Lower lobe of right lung (tissue), 2 donors: Measurements from ENCODE around the gene TSSK2. TPM values are rescaled to one million over a fixed set of nuclear protein-coding genes. Genes with fewer than 3 reads are reported as not detected.

Experiments
- ATAC-seq, 2 donors: fragments of 200-7000 bp; cut with Tn5 transposase; one replicate each; pipeline ENCODE4 v1.9.1; 2020 to 2022; ENCODE audit warnings: mild to moderate bottlenecking in 2 of 2, moderate library complexity in 2 of 2
- DNase-seq: peaks from one replicate; pipeline ENCODE4 v3.0.0-alpha.2; 2020
- H3K27ac ChIP-seq: fragments of 200-600 bp; one replicate; pipeline ENCODE4 v1.8.0; 2022
- H3K27me3 ChIP-seq: fragments of 200-600 bp; one replicate; pipeline ENCODE4 v1.8.0; 2022; ENCODE audit warnings: low read depth
- H3K36me3 ChIP-seq: fragments of 200-600 bp; one replicate; pipeline ENCODE4 v1.8.0; 2022; ENCODE audit warnings: mild to moderate bottlenecking
- H3K4me1 ChIP-seq: fragments of 200-600 bp; one replicate; pipeline ENCODE4 v1.8.0; 2022
- H3K4me3 ChIP-seq: fragments of 200-600 bp; one replicate; pipeline ENCODE4 v1.8.0; 2022; ENCODE audit warnings: mild to moderate bottlenecking
- H3K9me3 ChIP-seq: fragments of 200-600 bp; one replicate; pipeline ENCODE4 v1.8.0; 2022
- CTCF ChIP-seq: fragments of 200-600 bp; IDR thresholded peaks from one replicate; pipeline ENCODE4 v1.8.0; 2022; ENCODE audit warnings: antibody characterized with exemption, mild to moderate bottlenecking
- intact Hi-C: fragments of 100-400 bp; cut with DNase I; formaldehyde crosslinking; loops from one replicate; pipeline ENCODE4 v1.11.0; 2022
- total RNA-seq: library from RNA; stranded (reverse); fragmentation: NEBNext Ultra II Directional; extraction: Animal tissue kit (Norgen Biotek cat#: 25700); gene quantifications from one replicate; pipeline ENCODE4 v1.2.1, GENCODE V29; 2021
- donor health status: DM: no; HTN: yes; CAD: no; lungs with severe emphysema.

The TSSK2 gene
- total RNA-seq, 1 donor from 2014 or later, result not detected

GRCh38 chr22:19178065-19178656, 47.1 kb downstream of the TSSK2 start:
- ATAC-seq, result peak; percentile 6 to 28
- TF ChIP-seq CTCF, result no peak
- peaks cover 34% of the 10 kb centered on the region for H3K4me1 ChIP-seq
- H3K36me3 ChIP-seq, result peaks cover 13% of the 10 kb centered on the region
- H3K27me3 ChIP-seq, result no peaks in the 10 kb centered on the region
- intact Hi-C loops, result no loop called here
- no peaks in the 10 kb centered on the region for H3K9me3 ChIP-seq
- peak overlapping the region; percentile 88 for H3K27ac ChIP-seq
- H3K4me3 ChIP-seq, result peak overlapping the region; percentile 81
- DNase-seq, result peak; percentile 74

- no peak for TF ChIP-seq CTCF
- H3K4me1 ChIP-seq, result peaks cover 28% of the 10 kb centered on the region
- ATAC-seq (peak; percentile 94 to 95), DNase-seq (peak; percentile 94)
- H3K36me3 ChIP-seq, result peaks cover 13% of the 10 kb centered on the region
- H3K27ac ChIP-seq, result peak within 1 kb of the TSS; percentile 88
- intact Hi-C loops, result no loop called here
- peak within 1 kb of the TSS; percentile 81 for H3K4me3 ChIP-seq
- no peaks in the 10 kb centered on the region for H3K9me3 ChIP-seq
- H3K27me3 ChIP-seq, result no peaks in the 10 kb centered on the region
These were observed 47.8 kb downstream of the TSSK2 start, which contains the start of gene SLC25A1 for GRCh38 chr22:19178657-19179496. Gene SLC25A1 (minus strand): TSS chr22:19178736. CDS start chr22:19178673, 63 bp downstream.

GRCh38 chr22:19179497-19180048, 48.5 kb downstream of the TSSK2 start:
- TF ChIP-seq CTCF, result peak; percentile 68
- intact Hi-C loops, result no loop called here

GRCh38 chr22:19180234-19180633, 49.1 kb downstream of the TSSK2 start:
- H3K27me3 ChIP-seq, result no peaks in the 10 kb centered on the region
- no peak overlapping the region for H3K4me3 ChIP-seq
- ATAC-seq (no peak), DNase-seq (no peak)
- no peak overlapping the region for H3K27ac ChIP-seq
- peaks cover 13% of the 10 kb centered on the region for H3K36me3 ChIP-seq
- TF ChIP-seq CTCF, result no peak
- no peaks in the 10 kb centered on the region for H3K9me3 ChIP-seq
- peaks cover 19% of the 10 kb centered on the region for H3K4me1 ChIP-seq
- intact Hi-C loops, result no loop called here

More at GRCh38 chr22:19179497-19180048, 48.5 kb downstream of the TSSK2 start:
- peak overlapping the region; percentile 81 for H3K4me3 ChIP-seq
- peaks cover 23% of the 10 kb centered on the region for H3K4me1 ChIP-seq
- H3K27ac ChIP-seq, result peak overlapping the region; percentile 88
- ATAC-seq (peak; percentile 88 to 89), DNase-seq (peak; percentile 83)
- H3K27me3 ChIP-seq, result no peaks in the 10 kb centered on the region
- H3K36me3 ChIP-seq, result peaks cover 13% of the 10 kb centered on the region
- no peaks in the 10 kb centered on the region for H3K9me3 ChIP-seq

GRCh38 chr22:19180740-19181410, 49.8 kb downstream of the TSSK2 start:
- Histone ChIP-seq H3K36me3 (peaks cover 10% of the 10 kb centered on the region), H3K9me3 (no peaks in the 10 kb centered on the region), H3K4me1 (peaks cover 19% of the 10 kb centered on the region), H3K27ac (no peak overlapping the region), H3K4me3 (no peak overlapping the region), H3K27me3 (no peaks in the 10 kb centered on the region)
- TF ChIP-seq CTCF, result no peak
- no peak for ATAC-seq
- no peak for DNase-seq
- intact Hi-C loops, result no loop called here
